Measurements from ENCODE around the gene VWA3A.

GRCh38 chr16:22139732-22140131 is 47.4 kb downstream of the VWA3A start:
- no peak for TF ChIP-seq CTCF (IDR thresholded peaks at IDR 0.05; ENCODE audit: extremely low read depth in 1 of 2, insufficient read depth in 1 of 2, low read depth in 1 of 2, low read length in 2 of 2)
- TF ChIP-seq POLR2A (IDR thresholded peaks at IDR 0.05; ENCODE audit: low read depth, low read length): no peak
- TF ChIP-seq POLR2AphosphoS5 (IDR thresholded peaks at IDR 0.05; ENCODE audit: insufficient read depth, low read depth, low read length): no peak
- TF ChIP-seq MAX (IDR thresholded peaks at IDR 0.05; ENCODE audit: insufficient read depth, insufficient read length): no peak
- TF ChIP-seq EZH2 (IDR thresholded peaks at IDR 0.05; ENCODE audit: borderline replicate concordance, low read depth, low read length, severe bottlenecking): no peak
- TF ChIP-seq FOS (IDR thresholded peaks at IDR 0.05; ENCODE audit: borderline replicate concordance, insufficient read depth, low read length): no peak
- no peak for TF ChIP-seq GATA2 (IDR thresholded peaks at IDR 0.05; ENCODE audit: insufficient read depth, insufficient read length, low read depth, low read length)

Data from endothelial cell of umbilical vein (primary cell).